Thyroid gland (tissue), 4 donors: ENCODE results near the gene COL19A1.

Experiments used
- CTCF ChIP-seq, 6 experiments: fragments of 200-600 bp in 3 of 6; fragments of 450-650 bp in 3 of 6; sonication (generic) in 3 of 6; IDR thresholded peaks; one replicate each; pipeline ENCODE4 v1.5.1; 2016 to 2019; ENCODE audit warnings: antibody characterized with exemption in 6 of 6, mild to moderate bottlenecking in 2 of 6, inconsistent platforms in 1 of 6, moderate library complexity in 1 of 6
- POLR2A ChIP-seq, 2 donors: fragments of 450-650 bp; IDR thresholded peaks; one replicate each; pipeline ENCODE4 v1.6.1; 2017; ENCODE audit warnings: antibody characterized with exemption in 2 of 2, mild to moderate bottlenecking in 2 of 2, moderate library complexity in 1 of 2

- no peak for TF ChIP-seq POLR2A (IDR thresholded peaks at IDR 0.05)
- no peak for TF ChIP-seq CTCF (IDR thresholded peaks at IDR 0.05)
These were observed 121.2 kb downstream of the COL19A1 start for GRCh38 chr6:69987550-69987949.
